ENCODE measurements around the gene EFEMP1.
"Not testable (repeated sequence)": the region's sequence is repeated elsewhere in the genome, so short reads cannot be mapped to it uniquely, and the experiment has no call there.

EFEMP1 gene

DNA sequence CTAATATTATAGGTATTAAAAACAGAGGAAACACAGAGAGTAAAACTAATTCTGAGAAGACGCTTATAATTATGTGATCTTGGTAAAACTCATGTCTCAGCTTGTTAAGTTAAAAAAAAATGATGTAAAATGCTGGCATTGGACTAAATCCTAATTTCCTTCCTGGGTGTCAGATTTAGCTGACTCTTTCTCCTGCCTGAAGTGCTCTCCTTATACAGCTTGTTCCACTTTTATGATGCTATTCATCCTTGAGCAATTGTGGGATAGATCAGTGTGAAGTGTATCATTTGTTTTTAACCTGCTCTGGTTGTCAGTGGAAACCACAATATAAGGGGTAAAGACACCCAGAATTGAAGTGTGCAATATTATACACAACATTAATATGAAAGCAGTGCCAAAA, 84.9 kb downstream of the EFEMP1 start:
- H3K4me1 ChIP-seq (ENCODE audit: insufficient read depth, poor library complexity, severe bottlenecking) = peaks cover 48% of the 10 kb centered on the region
- no peaks in the 10 kb centered on the region for H3K36me3 ChIP-seq (ENCODE audit: low read depth)
- TF ChIP-seq, protein P1, sequence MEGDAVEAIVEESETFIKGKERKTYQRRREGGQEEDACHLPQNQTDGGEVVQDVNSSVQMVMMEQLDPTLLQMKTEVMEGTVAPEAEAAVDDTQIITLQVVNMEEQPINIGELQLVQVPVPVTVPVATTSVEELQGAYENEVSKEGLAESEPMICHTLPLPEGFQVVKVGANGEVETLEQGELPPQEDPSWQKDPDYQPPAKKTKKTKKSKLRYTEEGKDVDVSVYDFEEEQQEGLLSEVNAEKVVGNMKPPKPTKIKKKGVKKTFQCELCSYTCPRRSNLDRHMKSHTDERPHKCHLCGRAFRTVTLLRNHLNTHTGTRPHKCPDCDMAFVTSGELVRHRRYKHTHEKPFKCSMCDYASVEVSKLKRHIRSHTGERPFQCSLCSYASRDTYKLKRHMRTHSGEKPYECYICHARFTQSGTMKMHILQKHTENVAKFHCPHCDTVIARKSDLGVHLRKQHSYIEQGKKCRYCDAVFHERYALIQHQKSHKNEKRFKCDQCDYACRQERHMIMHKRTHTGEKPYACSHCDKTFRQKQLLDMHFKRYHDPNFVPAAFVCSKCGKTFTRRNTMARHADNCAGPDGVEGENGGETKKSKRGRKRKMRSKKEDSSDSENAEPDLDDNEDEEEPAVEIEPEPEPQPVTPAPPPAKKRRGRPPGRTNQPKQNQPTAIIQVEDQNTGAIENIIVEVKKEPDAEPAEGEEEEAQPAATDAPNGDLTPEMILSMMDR (IDR thresholded peaks at IDR 0.05; ENCODE audit: poor library complexity, severe bottlenecking) = no peak
- no peaks in the 10 kb centered on the region for H3K27me3 ChIP-seq (ENCODE audit: insufficient read depth, poor library complexity, severe bottlenecking)
- ATAC-seq (ENCODE audit: low read depth) = peak; percentile 36
- no peak for DNase-seq (ENCODE audit: low spot score)
- H3K27ac ChIP-seq (ENCODE audit: poor library complexity, severe bottlenecking) = peak overlapping the region; percentile 97
- H3K4me3 ChIP-seq (ENCODE audit: severe bottlenecking) = no peak overlapping the region
- H3K9me3 ChIP-seq (ENCODE audit: severe bottlenecking) = no peaks in the 10 kb centered on the region

DNA sequence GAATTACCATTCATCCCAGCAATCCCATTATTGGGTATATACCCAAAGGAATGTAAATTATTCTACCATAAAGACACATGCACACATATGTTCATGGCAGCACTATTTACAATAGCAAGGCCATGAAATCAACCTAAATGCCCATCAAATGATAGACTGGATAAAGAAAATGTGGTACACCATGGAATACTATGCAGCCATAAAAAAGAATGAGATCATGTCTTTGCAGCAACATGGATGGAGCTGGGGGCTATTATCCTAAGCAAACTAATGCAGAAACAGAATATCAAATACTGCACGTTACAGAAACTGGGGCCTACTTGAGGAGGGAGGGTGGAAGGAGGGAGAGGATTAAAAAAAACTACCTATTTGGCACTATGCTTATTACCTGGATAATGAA, 85.5 kb downstream of the EFEMP1 start:
- ATAC-seq (ENCODE audit: low read depth) = not testable (repeated sequence)
- peaks cover 42% of the 10 kb centered on the region for H3K4me1 ChIP-seq (ENCODE audit: insufficient read depth, poor library complexity, severe bottlenecking)

DNA sequence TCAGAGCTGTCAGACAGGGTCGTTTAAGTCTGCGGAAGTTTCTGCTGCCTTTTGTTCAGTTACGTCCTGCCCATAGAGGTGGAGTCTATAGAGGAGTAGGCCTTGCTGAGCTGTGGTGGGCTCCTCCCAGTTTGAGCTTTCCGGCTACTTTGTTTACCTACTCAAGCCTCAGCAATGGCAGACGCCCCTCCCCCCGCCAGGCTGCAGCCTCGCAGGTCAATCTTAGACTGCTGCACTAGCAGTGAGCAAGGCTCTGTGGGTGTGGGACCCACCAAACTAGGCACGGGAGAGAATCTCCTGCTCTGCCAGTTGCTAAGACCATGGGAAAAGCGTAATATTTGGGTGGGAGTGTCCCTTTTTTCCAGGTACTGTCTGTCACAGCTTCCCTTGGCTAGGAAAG, 86.5 kb downstream of the EFEMP1 start:
- H3K4me1 ChIP-seq (ENCODE audit: insufficient read depth, poor library complexity, severe bottlenecking) = peaks cover 32% of the 10 kb centered on the region
- no peak for ATAC-seq (ENCODE audit: low read depth)
- peak overlapping the region; percentile 97 for H3K27ac ChIP-seq (ENCODE audit: poor library complexity, severe bottlenecking)
- no peaks in the 10 kb centered on the region for H3K36me3 ChIP-seq (ENCODE audit: low read depth)
- H3K4me3 ChIP-seq (ENCODE audit: severe bottlenecking) = no peak overlapping the region
- no peaks in the 10 kb centered on the region for H3K27me3 ChIP-seq (ENCODE audit: insufficient read depth, poor library complexity, severe bottlenecking)
- TF ChIP-seq, protein P1 (IDR thresholded peaks at IDR 0.05; ENCODE audit: poor library complexity, severe bottlenecking) = no peak
- H3K9me3 ChIP-seq (ENCODE audit: severe bottlenecking) = peaks cover 3% of the 10 kb centered on the region
- no peak for DNase-seq (ENCODE audit: low spot score)

More for the DNA sequence above, 85.5 kb downstream of the EFEMP1 start:
- H3K27me3 ChIP-seq (ENCODE audit: insufficient read depth, poor library complexity, severe bottlenecking); H3K36me3 ChIP-seq (ENCODE audit: low read depth); H3K4me3 ChIP-seq (ENCODE audit: severe bottlenecking); H3K9me3 ChIP-seq (ENCODE audit: severe bottlenecking); DNase-seq (ENCODE audit: low spot score): not testable (repeated sequence)
- peak overlapping the region; percentile 97 for H3K27ac ChIP-seq (ENCODE audit: poor library complexity, severe bottlenecking)

DNA sequence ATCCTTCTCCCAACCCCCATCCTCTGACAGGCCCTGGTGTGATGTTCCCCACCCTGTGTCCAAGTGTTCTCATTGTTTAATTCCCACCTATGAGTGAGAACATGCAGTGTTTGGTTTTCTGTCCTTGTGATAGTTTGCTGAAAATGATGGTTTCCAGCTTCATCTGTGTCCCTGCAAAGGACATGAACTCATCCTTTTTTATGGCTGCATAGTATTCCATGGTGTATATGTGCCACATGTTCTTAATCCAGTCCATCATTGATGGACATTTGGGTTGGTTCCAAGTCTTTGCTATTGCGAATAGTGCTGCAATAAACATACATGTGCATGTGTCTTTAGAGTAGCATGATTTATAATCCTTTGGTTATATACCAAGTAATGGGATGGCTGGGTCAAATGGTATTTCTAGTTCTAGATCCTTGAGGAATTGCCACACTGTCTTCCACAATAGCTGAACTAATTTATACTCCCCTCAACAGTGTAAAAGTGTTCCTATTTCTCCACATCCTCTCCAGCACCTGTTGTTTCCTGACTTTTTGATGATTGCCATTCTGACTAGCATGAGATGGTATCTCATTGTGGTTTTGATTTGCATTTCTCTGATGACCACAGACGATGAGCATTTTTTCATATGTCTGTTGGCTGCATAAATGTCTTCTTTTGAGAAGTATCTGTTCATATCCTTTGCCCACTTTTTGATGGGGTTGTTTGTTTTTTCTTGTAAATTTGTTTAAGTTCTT, 91.7 kb downstream of the EFEMP1 start:
- not testable (repeated sequence) for DNase-seq (ENCODE audit: low spot score); H3K9me3 ChIP-seq (ENCODE audit: severe bottlenecking); H3K27me3 ChIP-seq (ENCODE audit: insufficient read depth, poor library complexity, severe bottlenecking); ATAC-seq (ENCODE audit: low read depth); H3K4me3 ChIP-seq (ENCODE audit: severe bottlenecking); H3K36me3 ChIP-seq (ENCODE audit: low read depth)
- Histone ChIP-seq H3K27ac (ENCODE audit: poor library complexity, severe bottlenecking) (peak overlapping the region; percentile 16), H3K4me1 (ENCODE audit: insufficient read depth, poor library complexity, severe bottlenecking) (peaks cover 12% of the 10 kb centered on the region)

DNA sequence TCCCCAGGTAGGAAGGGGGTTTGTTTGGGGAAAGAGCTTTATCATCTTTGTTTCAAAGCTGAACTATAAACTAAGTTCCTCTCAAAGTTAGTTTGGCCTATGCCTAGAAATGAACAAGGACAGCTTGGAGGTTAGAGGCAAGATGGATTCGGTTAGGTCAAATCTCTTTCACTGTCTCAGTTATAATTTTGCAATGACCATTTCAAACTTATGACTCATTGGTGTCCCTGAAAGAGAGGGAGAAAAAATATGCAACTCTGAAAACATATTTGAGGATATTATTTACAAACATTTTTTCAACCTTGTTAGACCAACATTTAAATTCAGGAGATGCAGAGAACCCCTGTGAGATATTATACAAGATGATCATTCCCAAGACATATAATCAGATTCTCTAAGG, 95.7 kb downstream of the EFEMP1 start:
- Histone ChIP-seq H3K4me3 (ENCODE audit: severe bottlenecking) (no peak overlapping the region), H3K27me3 (ENCODE audit: insufficient read depth, poor library complexity, severe bottlenecking) (no peaks in the 10 kb centered on the region), H3K4me1 (ENCODE audit: insufficient read depth, poor library complexity, severe bottlenecking) (peaks cover 12% of the 10 kb centered on the region), H3K27ac (ENCODE audit: poor library complexity, severe bottlenecking) (peak overlapping the region; percentile 2), H3K36me3 (ENCODE audit: low read depth) (no peaks in the 10 kb centered on the region), H3K9me3 (ENCODE audit: severe bottlenecking) (peaks cover under 1% of the 10 kb centered on the region)
- DNase-seq (ENCODE audit: low spot score) = no peak
- TF ChIP-seq, protein P1 (IDR thresholded peaks at IDR 0.05; ENCODE audit: poor library complexity, severe bottlenecking) = no peak
- no peak for ATAC-seq (ENCODE audit: low read depth)

DNA sequence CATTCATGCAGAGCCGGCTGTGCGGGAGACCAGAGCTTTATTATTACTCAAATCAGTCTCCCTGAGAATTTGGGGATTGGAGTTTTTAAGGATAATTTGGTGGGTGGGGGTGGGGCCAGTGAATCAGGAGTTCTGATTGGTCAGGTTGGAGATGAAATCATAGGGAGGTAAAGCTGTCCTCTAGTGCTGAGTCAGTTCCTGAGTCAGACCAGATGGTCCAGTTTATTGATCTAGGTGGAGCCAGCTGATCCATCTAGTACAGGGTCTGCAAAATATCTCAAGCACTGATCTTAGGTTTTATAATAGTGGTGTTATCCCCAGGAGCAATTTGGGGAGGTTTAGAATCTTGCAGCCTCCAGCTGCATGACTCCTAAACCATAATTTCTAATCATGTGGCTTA, 96.2 kb downstream of the EFEMP1 start:
- H3K36me3 ChIP-seq (ENCODE audit: low read depth); DNase-seq (ENCODE audit: low spot score); H3K9me3 ChIP-seq (ENCODE audit: severe bottlenecking); H3K27me3 ChIP-seq (ENCODE audit: insufficient read depth, poor library complexity, severe bottlenecking); H3K4me3 ChIP-seq (ENCODE audit: severe bottlenecking): not testable (repeated sequence)
- ATAC-seq (ENCODE audit: low read depth) = peak; percentile 82
- Histone ChIP-seq H3K4me1 (ENCODE audit: insufficient read depth, poor library complexity, severe bottlenecking) (peaks cover 12% of the 10 kb centered on the region), H3K27ac (ENCODE audit: poor library complexity, severe bottlenecking) (peak overlapping the region; percentile 2)
